Tongue (tissue), 1 donor: ENCODE data around the gene RNF182. TPM values are rescaled to one million over a fixed set of nuclear protein-coding genes. Genes with fewer than 3 reads are reported as not detected.

ENCODE experiments used
- total RNA-seq: library from RNA; depleted of rRNA; stranded (reverse); fragments of >200 nt; gene quantifications from one replicate; pipeline ENCODE4 v1.2.3, GENCODE V29; 2014

RNF182 gene
- total RNA-seq, 1 donor from 2014 or later, result 0.51 TPM

Other genes starting within 250 kb of the RNF182 start
- 50.6 TPM for gene RANBP9, start 213.1 kb upstream of the RNF182 start, total RNA-seq
- 27.2 TPM for gene MCUR1, start 110.4 kb upstream of the RNF182 start, total RNA-seq
- 16.7 TPM for gene CD83, start 192.8 kb downstream of the RNF182 start, total RNA-seq